A673 (cell line): ENCODE results near the gene ZNF358.

ENCODE experiments used
- EZH2 ChIP-seq: fragments of 200-600 bp; sonication (generic); IDR thresholded peaks from 2 replicates; pipeline ENCODE4 v1.6.1; 2017; ENCODE audit warnings: borderline replicate concordance, low read depth, mild to moderate bottlenecking, mixed read lengths, antibody characterized with exemption, low read length; ENCODE audit not compliant: poor library complexity, severe bottlenecking
- TF ChIP-seq, protein P1 (sequence below): fragments of 300-800, 200-600 bp; sonication (generic); conservative IDR thresholded peaks from 2 replicates; pipeline ENCODE4 v1.5.1; 2017; ENCODE audit warnings: low read depth, mild to moderate bottlenecking, antibody characterized with exemption, low read length, moderate library complexity, mixed read lengths

DNA sequence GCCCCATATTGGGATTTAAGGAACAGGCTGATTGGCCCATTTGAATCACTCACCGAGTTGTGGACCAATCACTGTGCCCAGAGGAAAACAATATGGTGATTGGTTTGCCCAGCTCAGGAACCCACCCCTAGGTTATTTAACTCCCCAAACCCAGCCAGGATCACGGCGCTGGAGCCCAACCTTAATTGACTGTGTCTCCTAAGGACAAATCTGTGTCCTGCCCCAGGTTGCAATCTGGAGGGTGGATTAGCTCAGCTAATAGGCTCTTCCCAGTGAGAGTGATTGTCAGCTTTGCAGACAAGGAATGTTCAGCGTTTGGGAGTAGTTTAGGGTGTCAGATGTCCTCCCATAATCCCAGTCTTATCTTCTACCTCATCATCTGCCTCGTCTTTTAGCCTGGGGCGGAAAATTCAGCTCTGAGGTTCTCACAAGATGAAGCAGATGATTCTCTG is 3.5 kb upstream of the ZNF358 start:
- TF ChIP-seq, protein P1, sequence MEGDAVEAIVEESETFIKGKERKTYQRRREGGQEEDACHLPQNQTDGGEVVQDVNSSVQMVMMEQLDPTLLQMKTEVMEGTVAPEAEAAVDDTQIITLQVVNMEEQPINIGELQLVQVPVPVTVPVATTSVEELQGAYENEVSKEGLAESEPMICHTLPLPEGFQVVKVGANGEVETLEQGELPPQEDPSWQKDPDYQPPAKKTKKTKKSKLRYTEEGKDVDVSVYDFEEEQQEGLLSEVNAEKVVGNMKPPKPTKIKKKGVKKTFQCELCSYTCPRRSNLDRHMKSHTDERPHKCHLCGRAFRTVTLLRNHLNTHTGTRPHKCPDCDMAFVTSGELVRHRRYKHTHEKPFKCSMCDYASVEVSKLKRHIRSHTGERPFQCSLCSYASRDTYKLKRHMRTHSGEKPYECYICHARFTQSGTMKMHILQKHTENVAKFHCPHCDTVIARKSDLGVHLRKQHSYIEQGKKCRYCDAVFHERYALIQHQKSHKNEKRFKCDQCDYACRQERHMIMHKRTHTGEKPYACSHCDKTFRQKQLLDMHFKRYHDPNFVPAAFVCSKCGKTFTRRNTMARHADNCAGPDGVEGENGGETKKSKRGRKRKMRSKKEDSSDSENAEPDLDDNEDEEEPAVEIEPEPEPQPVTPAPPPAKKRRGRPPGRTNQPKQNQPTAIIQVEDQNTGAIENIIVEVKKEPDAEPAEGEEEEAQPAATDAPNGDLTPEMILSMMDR: no peak
- no peak for TF ChIP-seq EZH2
